Tibial nerve (tissue), 3 donors: Measurements from ENCODE around the gene ABLIM2.

ENCODE experiments used
- POLR2A ChIP-seq, 2 donors: fragments of 450-650 bp; IDR thresholded peaks; one replicate each; pipeline ENCODE4 v1.6.1; 2017; ENCODE audit warnings: antibody characterized with exemption in 2 of 2, mild to moderate bottlenecking in 2 of 2, moderate library complexity in 2 of 2
- TF ChIP-seq, protein P1 (sequence below), 5 experiments: fragments of 200-600 bp in 3 of 5; fragments of 450-650 bp in 2 of 5; sonication (generic) in 3 of 5; IDR thresholded peaks; one replicate each; pipeline ENCODE4 v1.5.1; 2016 to 2019; ENCODE audit warnings: antibody characterized with exemption in 5 of 5, mild to moderate bottlenecking in 3 of 5, moderate library complexity in 2 of 5

GRCh38 chr4:8013976-8014726 is 144.5 kb downstream of the ABLIM2 start:
- TF ChIP-seq, protein P1, sequence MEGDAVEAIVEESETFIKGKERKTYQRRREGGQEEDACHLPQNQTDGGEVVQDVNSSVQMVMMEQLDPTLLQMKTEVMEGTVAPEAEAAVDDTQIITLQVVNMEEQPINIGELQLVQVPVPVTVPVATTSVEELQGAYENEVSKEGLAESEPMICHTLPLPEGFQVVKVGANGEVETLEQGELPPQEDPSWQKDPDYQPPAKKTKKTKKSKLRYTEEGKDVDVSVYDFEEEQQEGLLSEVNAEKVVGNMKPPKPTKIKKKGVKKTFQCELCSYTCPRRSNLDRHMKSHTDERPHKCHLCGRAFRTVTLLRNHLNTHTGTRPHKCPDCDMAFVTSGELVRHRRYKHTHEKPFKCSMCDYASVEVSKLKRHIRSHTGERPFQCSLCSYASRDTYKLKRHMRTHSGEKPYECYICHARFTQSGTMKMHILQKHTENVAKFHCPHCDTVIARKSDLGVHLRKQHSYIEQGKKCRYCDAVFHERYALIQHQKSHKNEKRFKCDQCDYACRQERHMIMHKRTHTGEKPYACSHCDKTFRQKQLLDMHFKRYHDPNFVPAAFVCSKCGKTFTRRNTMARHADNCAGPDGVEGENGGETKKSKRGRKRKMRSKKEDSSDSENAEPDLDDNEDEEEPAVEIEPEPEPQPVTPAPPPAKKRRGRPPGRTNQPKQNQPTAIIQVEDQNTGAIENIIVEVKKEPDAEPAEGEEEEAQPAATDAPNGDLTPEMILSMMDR (IDR thresholded peaks at IDR 0.05), result no peak
- no peak for TF ChIP-seq POLR2A (IDR thresholded peaks at IDR 0.05)
